Omental fat pad (tissue), 4 donors: ENCODE measurements around the gene FBXO22. TPM values are rescaled to one million over a fixed set of nuclear protein-coding genes. Genes with fewer than 3 reads are reported as not detected.
"Not testable (repeated sequence)": the region's sequence is repeated elsewhere in the genome, so short reads cannot be mapped to it uniquely, and the experiment has no call there.

ENCODE experiments used
- ATAC-seq: fragments of 150-250 bp; one replicate; pipeline ENCODE4 v1.9.1; 2016; ENCODE audit warnings: mild to moderate bottlenecking, moderate library complexity; ENCODE audit not compliant: low FRiP score
- DNase-seq: peaks from one replicate; pipeline ENCODE4 v3.0.0-alpha.2; 2019; ENCODE audit warnings: low spot score
- CTCF ChIP-seq, 3 donors: fragments of 450-650 bp; IDR thresholded peaks; one replicate each; pipeline ENCODE4 v1.5.1; 2016 to 2017; ENCODE audit warnings: antibody characterized with exemption in 3 of 3, mild to moderate bottlenecking in 3 of 3, moderate library complexity in 2 of 3
- total RNA-seq, 4 donors: library from RNA; depleted of rRNA; stranded (reverse); fragments of >200 nt; gene quantifications; one replicate each; pipeline ENCODE4 v1.1.0, GENCODE V29; 2016

FBXO22 gene
- total RNA-seq = 10 to 100 TPM in 3 of 4 donors, 1 to 10 TPM in 1; 9.8 to 14.5 (median 11.7) TPM

DNA sequence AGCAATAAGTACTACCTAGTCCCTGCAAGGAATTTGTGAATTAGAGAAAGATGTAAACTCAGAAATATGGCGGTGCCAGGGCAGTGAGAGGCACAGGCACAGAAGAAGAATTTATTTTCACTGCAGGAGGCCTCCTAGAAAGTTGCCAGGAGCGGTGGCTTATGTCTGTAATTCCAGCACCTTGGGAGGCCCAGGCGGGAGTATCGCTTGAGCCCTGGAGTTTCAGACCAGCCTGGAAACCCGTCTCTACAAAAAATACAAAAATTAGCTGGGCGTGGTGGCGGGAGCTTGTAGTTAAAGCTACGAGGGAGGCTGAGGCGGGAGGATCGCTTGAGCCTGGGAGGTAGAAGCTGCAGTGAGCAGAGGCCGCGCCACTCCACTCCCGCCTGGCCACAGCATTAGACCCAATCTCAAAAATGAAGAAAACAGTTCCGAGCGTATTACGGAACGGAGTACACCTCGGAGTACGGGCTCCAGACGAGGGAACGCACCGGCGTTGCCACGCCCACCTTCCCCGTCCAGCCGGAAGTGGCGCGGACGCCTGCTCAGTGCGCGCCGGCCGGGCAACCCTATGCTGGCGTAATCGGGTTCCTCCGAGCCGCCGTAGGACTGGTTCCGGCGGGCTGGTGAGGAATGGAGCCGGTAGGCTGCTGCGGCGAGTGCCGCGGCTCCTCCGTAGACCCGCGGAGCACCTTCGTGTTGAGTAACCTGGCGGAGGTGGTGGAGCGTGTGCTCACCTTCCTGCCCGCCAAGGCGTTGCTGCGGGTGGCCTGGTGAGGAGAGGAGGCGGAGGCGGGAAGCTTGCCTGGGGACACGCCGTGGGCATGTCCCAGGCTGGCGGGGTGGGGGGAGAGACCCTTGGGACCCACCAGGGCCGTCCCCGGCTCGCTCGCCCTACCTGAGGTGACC lies at the start of gene FBXO22:
TSS of gene FBXO22 (plus strand) at position 548 of the 909 bp plus-strand sequence. CDS start at position 634, 86 bp downstream.
- no peak for TF ChIP-seq CTCF (IDR thresholded peaks at IDR 0.05)
- DNase-seq (peak; percentile 71), ATAC-seq (peak; percentile 97)

DNA sequence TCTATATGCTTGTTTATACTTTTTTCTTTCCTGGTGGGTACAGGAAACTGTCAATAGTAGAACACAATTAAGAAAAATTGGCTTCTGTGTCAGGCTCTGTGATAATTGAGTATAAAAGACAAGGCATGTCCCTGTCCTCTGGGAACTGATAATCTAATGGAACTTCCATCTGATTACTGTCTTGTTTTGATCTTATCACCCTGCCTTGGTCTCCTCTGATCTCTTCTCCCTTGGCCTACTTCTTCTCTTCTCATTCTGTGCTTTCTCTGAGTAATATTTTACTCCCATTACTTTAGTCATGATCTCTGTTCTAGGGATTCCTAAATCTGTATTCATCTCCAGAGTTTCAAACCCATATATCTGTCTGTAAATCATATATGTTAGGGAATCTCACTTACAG lies 45.8 kb upstream of the FBXO22 start:
- DNase-seq = no peak
- no peak for ATAC-seq
- no peak for TF ChIP-seq CTCF (IDR thresholded peaks at IDR 0.05)

DNA sequence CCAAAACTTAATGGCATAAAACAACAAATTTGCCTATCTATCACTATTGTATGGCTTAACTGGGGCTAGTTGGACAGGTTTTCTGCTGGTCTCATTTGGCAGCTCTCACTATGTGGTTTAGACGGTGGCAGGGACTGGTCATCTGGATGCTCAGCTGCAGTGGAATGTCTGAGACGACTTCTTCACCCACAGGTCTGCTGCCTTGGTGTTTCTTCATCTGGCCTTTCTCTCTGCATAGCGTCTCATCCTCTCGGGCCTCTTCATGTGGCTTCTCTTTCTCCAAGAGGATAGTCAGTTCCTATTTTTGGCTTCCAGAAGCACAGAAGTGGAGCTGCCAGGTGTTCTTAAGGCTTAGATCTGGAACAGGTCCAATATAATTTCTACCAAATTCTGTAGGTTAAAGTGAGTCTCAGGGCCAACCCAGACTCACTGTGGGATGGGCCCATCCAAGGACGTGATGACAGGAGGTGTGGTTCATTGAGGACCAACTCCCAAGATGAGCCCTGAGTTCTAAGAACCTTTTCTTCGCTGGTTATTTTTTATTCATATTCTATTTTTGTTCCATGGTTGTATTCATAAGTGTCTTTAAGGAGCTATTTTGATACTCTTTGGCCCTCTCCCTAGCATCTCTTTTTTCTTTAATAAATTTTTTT lies 41.8 kb upstream of the FBXO22 start:
- no peak for ATAC-seq
- TF ChIP-seq CTCF (IDR thresholded peaks at IDR 0.05) = no peak
- no peak for DNase-seq

DNA sequence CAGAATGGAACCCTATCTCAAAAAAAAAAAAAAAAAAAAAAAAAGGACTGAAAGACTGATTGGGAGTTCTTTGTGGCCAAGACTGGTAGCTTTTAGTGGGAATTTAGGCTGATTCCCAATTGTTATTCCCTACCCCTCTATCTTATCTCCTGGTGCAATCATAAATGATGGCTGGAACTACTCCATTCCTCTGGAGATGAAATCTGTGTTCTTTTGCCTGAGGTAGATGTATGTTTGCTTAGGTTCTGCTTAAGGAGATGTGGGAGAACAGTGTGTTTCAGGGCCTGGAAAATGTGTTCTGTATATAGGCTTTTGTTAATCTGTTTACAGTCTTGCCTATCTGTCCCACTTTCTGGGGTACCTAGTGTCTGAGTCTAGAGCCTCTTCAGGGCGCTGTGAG lies 40.9 kb upstream of the FBXO22 start:
- ATAC-seq = no peak
- DNase-seq = no peak
- TF ChIP-seq CTCF (IDR thresholded peaks at IDR 0.05) = no peak

- no peak for TF ChIP-seq CTCF (IDR thresholded peaks at IDR 0.05)
- ATAC-seq (no peak), DNase-seq (no peak)
Observed at GRCh38 chr15:75864213-75865059, 39.2 kb upstream of the FBXO22 start.

DNA sequence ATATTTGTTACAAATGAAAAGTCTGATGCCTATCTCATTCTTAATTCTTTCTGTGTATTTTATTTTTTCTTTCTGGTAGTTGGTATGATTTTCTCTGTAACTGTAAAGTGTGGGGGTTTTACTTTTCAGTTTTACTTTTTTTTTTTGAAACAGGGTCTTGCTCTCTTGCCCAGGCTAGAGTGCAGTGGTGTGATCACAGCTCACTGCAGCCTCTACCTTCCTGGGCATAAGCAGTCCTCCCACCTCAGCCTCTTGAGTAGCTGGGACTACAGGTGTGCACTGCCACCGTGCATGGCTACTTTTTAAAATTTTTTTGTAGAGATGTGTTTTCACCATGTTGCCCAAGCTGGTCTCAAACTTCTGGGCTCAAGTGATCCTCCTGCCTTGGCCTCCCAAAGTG lies 37.6 kb upstream of the FBXO22 start:
- not testable (repeated sequence) for ATAC-seq, DNase-seq

DNA sequence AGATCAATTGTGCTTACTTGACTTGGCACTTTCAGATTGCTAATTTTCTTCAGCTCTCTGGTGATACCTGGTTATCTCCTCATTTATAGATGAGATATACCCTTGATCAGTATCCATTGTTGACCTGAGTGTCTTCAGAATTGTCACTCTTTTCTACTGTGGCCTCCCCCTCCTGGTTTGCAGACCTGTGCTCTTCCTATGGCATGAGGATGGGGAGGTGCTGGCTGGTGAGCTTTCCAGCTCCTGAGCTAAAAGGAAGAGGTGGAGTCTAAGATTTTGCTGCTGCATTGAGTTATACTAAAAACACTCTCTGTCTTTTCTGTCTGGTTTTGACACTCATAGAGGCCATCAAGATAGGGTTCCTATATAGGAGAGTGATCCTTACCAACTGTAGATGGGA lies 36.8 kb upstream of the FBXO22 start:
- DNase-seq (no peak), ATAC-seq (no peak)
- no peak for TF ChIP-seq CTCF (IDR thresholded peaks at IDR 0.05)
